Measurements from ENCODE around the gene SHC3. TPM values are rescaled to one million over a fixed set of nuclear protein-coding genes. Genes with fewer than 3 reads are reported as not detected.

The SHC3 gene
- total RNA-seq, 2 experiments from 2014 or later = 0.03 TPM; not detected in 1

GRCh38 chr9:89135591-89136166 lies 42.9 kb downstream of the SHC3 start:
- intact Hi-C loops (cut with micrococcal nuclease; ENCODE audit: unreplicated experiment) = no loop called here
- CTCF ChIA-PET (ENCODE audit: unreplicated experiment) = interaction anchor here (1.4 kb wide), 1 partner anchor 12 kb away, joined by 3 read pairs; no protein-coding TSS in a partner anchor
- Histone ChIP-seq H3K4me2 (ENCODE audit: low read length) (no peak overlapping the region), H3K4me1 (ENCODE audit: insufficient read depth, low read length, poor library complexity, severe bottlenecking) (no peaks in the 10 kb centered on the region), H3K9me3 (ENCODE audit: low read length) (peaks cover 5% of the 10 kb centered on the region; the same call in 1 of the 2 replicates), H4K20me1 (ENCODE audit: insufficient read depth, low read length) (no peaks in the 10 kb centered on the region), H3K9me2 (ENCODE audit: insufficient read depth, low read length) (no peaks in the 10 kb centered on the region), H3K79me2 (ENCODE audit: insufficient read depth, low read depth, low read length) (no peaks in the 10 kb centered on the region), H2AFZ (ENCODE audit: low read length) (no peak overlapping the region), H3K4me3 (ENCODE audit: low read depth, low read length, poor library complexity, severe bottlenecking) (no peak overlapping the region), H3K36me3 (ENCODE audit: insufficient read depth, low read length) (no peaks in the 10 kb centered on the region), H3K27ac (ENCODE audit: low read depth, low read length, poor library complexity, severe bottlenecking) (no peak overlapping the region)
- no TSS peak for BruUV-seq (replicated peaks)
- DNase-seq (ENCODE audit: low spot score) = no peak
- no peak for TF ChIP-seq CTCF (conservative IDR thresholded peaks at IDR 0.05; ENCODE audit: low read length)
- no peak for TF ChIP-seq EZH2phosphoT487 (IDR thresholded peaks at IDR 0.05; ENCODE audit: borderline replicate concordance, low read depth, low read length)
- POLR2A ChIA-PET = interaction anchor here (0.6 kb wide), 1 partner anchor 92 kb away, joined by 8 read pairs; no protein-coding TSS in a partner anchor

GRCh38 chr9:89134709-89135108 lies 43.9 kb downstream of the SHC3 start:
- no peaks in the 10 kb centered on the region for H3K9me2 ChIP-seq (ENCODE audit: insufficient read depth, low read length)
- H3K4me2 ChIP-seq (ENCODE audit: low read length) = no peak overlapping the region
- TF ChIP-seq EZH2phosphoT487 (IDR thresholded peaks at IDR 0.05; ENCODE audit: borderline replicate concordance, low read depth, low read length) = no peak
- TF ChIP-seq CTCF (conservative IDR thresholded peaks at IDR 0.05; ENCODE audit: low read length) = no peak
- no peaks in the 10 kb centered on the region for H3K36me3 ChIP-seq (ENCODE audit: insufficient read depth, low read length)
- BruUV-seq (replicated peaks) = no TSS peak
- peaks cover 5% of the 10 kb centered on the region; the same call in 1 of the 2 replicates for H3K9me3 ChIP-seq (ENCODE audit: low read length)
- H3K4me1 ChIP-seq (ENCODE audit: insufficient read depth, low read length, poor library complexity, severe bottlenecking) = no peaks in the 10 kb centered on the region
- no peaks in the 10 kb centered on the region for H4K20me1 ChIP-seq (ENCODE audit: insufficient read depth, low read length)
- no peaks in the 10 kb centered on the region for H3K79me2 ChIP-seq (ENCODE audit: insufficient read depth, low read depth, low read length)
- no peak overlapping the region for H3K4me3 ChIP-seq (ENCODE audit: low read depth, low read length, poor library complexity, severe bottlenecking)
- intact Hi-C loops (cut with micrococcal nuclease; ENCODE audit: unreplicated experiment) = no loop called here
- H3K27ac ChIP-seq (ENCODE audit: low read depth, low read length, poor library complexity, severe bottlenecking) = no peak overlapping the region
- H2AFZ ChIP-seq (ENCODE audit: low read length) = no peak overlapping the region
- DNase-seq (ENCODE audit: low spot score) = no peak
- CTCF ChIA-PET (ENCODE audit: unreplicated experiment) = no interaction called here
- POLR2A ChIA-PET = no interaction called here

GRCh38 chr9:89122949-89123348 lies 55.7 kb downstream of the SHC3 start:
- no peaks in the 10 kb centered on the region for H3K4me1 ChIP-seq (ENCODE audit: insufficient read depth, low read length, poor library complexity, severe bottlenecking)
- BruUV-seq (replicated peaks) = no TSS peak
- no peak overlapping the region for H3K4me2 ChIP-seq (ENCODE audit: low read length)
- no peak overlapping the region for H3K4me3 ChIP-seq (ENCODE audit: low read depth, low read length, poor library complexity, severe bottlenecking)
- no peaks in the 10 kb centered on the region for H3K9me2 ChIP-seq (ENCODE audit: insufficient read depth, low read length)
- DNase-seq (ENCODE audit: low spot score) = no peak
- ChIA-PET POLR2A (no interaction called here), CTCF (ENCODE audit: unreplicated experiment) (no interaction called here)
- no peaks in the 10 kb centered on the region for H4K20me1 ChIP-seq (ENCODE audit: insufficient read depth, low read length)
- intact Hi-C loops (cut with micrococcal nuclease; ENCODE audit: unreplicated experiment) = no loop called here
- TF ChIP-seq CTCF (conservative IDR thresholded peaks at IDR 0.05; ENCODE audit: low read length) (no peak), EZH2phosphoT487 (IDR thresholded peaks at IDR 0.05; ENCODE audit: borderline replicate concordance, low read depth, low read length) (no peak)
- no peak overlapping the region for H2AFZ ChIP-seq (ENCODE audit: low read length)
- no peaks in the 10 kb centered on the region for H3K9me3 ChIP-seq (ENCODE audit: low read length)
- H3K79me2 ChIP-seq (ENCODE audit: insufficient read depth, low read depth, low read length) = no peaks in the 10 kb centered on the region
- no peak overlapping the region for H3K27ac ChIP-seq (ENCODE audit: low read depth, low read length, poor library complexity, severe bottlenecking)
- no peaks in the 10 kb centered on the region for H3K36me3 ChIP-seq (ENCODE audit: insufficient read depth, low read length)
